Muscle of leg (tissue), 11 donors: Measurements from ENCODE around the gene SHC2. TPM values are rescaled to one million over a fixed set of nuclear protein-coding genes. Genes with fewer than 3 reads are reported as not detected.

ENCODE experiments used
- DNase-seq: peaks from one replicate; pipeline ENCODE4 v3.0.0; 2013
- H3K27ac ChIP-seq: one replicate; pipeline ENCODE4 v1.5.1; 2013; ENCODE audit warnings: mild to moderate bottlenecking, low read length, control low read depth
- H3K27me3 ChIP-seq: one replicate; pipeline ENCODE4 v1.6.1; 2013; ENCODE audit warnings: low read length; ENCODE audit not compliant: control insufficient read depth, insufficient read depth
- H3K36me3 ChIP-seq: one replicate; pipeline ENCODE4 v1.6.1; 2013; ENCODE audit warnings: low read length; ENCODE audit not compliant: control insufficient read depth, insufficient read depth
- H3K4me1 ChIP-seq: one replicate; pipeline ENCODE4 v1.6.1; 2013; ENCODE audit warnings: low read length; ENCODE audit not compliant: control insufficient read depth, insufficient read depth
- H3K4me3 ChIP-seq: one replicate; pipeline ENCODE4 v1.5.1; 2013; ENCODE audit warnings: low read length, control low read depth
- H3K9me3 ChIP-seq: replicated peaks from 2 replicates; pipeline ENCODE4 v1.6.1; 2013; ENCODE audit warnings: low read depth, low read length; ENCODE audit not compliant: control insufficient read depth
- WGBS: methylation state at CpG from one replicate; pipeline ENCODE4 v1.1.5; 2013; ENCODE audit warnings: missing lambda C conversion rate; ENCODE audit not compliant: insufficient coverage; 5-methylcytosine and 5-hydroxymethylcytosine counted together
- polyA plus RNA-seq, 8 donors: library from polyadenylated mRNA; unstranded; fragments of 120-200 nt; gene quantifications; one replicate each; pipeline versions ENCODE4 v1.2.1 to v1.2.3, GENCODE V29; 2013; ENCODE audit warnings: inconsistent platforms in 1 of 8, low replicate concordance in 1 of 8; ENCODE audit not compliant: insufficient read length in 8 of 8, insufficient read depth in 1 of 8
- total RNA-seq: library from RNA; stranded (reverse); fragments of 120-200 nt; gene quantifications from one replicate; pipeline ENCODE4 v1.2.4, GENCODE V29; 2013

The SHC2 gene
- total and polyA plus RNA-seq, 9 donors, result 13.9 to 46.6 (median 31.5) TPM

DNA sequence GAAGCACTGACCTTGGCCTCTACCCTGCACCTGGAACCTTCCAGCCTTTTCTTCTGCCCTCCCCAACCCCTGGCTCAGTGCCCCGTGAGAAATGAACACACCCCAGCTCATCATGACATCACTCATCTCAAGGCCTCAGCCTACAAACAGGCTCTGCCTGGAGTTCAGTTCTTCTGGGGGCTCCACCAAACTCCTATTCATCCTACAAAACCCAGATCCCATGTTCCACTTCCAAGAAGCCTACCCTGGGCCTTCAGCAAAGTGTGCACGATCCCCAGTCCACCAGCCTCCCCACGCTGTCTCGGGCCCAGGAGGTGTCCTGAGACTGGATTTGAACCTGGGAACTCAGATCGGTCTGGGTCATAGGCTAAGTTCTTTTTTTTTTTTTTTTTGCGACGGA is 9.0 kb upstream of the SHC2 start:
- Histone ChIP-seq H3K4me3 (no peak overlapping the region), H3K9me3 (no peaks in the 10 kb centered on the region), H3K27ac (no peak overlapping the region), H3K4me1 (peaks cover 6% of the 10 kb centered on the region), H3K27me3 (no peaks in the 10 kb centered on the region), H3K36me3 (no peaks in the 10 kb centered on the region)
- no peak for DNase-seq
- 69% methylated on average over 5 of the region's 7 CpGs for WGBS

DNA sequence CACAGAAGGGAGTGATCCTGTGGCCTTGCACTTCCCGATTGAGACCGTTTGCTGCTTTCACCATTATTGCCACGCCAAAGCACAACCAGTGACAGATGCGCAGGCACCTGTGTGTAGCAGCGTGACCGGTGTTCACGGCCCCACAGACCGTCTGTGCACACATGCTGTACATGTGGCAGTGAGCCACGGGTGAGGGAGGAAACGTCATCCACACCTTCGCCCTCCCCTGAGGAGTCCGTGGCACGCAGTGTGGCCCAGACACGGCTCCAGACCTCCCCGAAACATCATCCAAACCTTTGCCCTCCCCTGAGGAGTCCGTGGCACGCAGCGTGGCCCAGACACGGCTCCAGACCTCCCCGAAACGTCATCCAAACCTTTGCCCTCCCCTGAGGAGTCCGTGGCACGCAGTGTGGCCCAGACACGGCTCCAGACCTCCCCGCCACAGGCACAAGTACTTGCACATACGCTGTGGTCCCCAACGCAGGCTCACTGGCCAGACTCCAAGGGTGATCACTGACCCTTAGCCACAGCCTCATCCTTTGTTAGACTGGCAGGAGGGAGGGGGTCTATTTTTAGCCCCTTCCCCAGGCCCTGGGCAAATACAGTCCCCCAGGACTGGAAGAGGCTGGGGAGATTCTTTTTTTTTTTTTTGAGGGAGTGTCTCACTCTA is 7.9 kb upstream of the SHC2 start:
- Histone ChIP-seq H3K9me3 (no peaks in the 10 kb centered on the region), H3K4me1 (no peaks in the 10 kb centered on the region), H3K27ac (no peak overlapping the region), H3K4me3 (no peak overlapping the region), H3K36me3 (no peaks in the 10 kb centered on the region), H3K27me3 (peaks cover 2% of the 10 kb centered on the region)
- 65% methylated on average over 16 of the region's 27 CpGs for WGBS
- DNase-seq, result no peak

DNA sequence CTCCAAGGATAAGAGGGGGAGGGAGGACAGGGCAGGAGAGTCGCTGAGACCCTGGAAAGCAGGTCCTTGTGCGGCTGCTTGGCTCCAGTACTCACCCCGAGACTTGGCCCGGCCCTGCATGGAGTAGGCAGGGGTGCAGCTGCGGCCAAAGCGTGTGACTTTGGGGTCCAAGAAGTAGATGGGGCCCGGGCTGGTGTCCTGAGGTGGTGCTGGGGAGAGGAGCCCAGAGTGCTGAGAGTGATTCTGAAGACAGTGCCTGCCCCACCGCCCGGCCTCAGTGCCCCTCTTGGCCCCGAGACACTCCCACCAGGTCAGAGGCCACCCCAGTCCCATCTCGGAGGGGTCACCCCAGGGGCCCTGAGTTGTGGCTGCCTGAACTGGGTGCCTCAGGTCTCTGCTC is 6.7 kb upstream of the SHC2 start:
- H3K27ac ChIP-seq, result no peak overlapping the region
- H3K4me1 ChIP-seq, result no peaks in the 10 kb centered on the region
- H3K36me3 ChIP-seq, result no peaks in the 10 kb centered on the region
- H3K27me3 ChIP-seq, result peaks cover 4% of the 10 kb centered on the region
- DNase-seq, result no peak
- H3K9me3 ChIP-seq, result no peaks in the 10 kb centered on the region
- no peak overlapping the region for H3K4me3 ChIP-seq
- 84% methylated on average over 10 of the region's 11 CpGs for WGBS

DNA sequence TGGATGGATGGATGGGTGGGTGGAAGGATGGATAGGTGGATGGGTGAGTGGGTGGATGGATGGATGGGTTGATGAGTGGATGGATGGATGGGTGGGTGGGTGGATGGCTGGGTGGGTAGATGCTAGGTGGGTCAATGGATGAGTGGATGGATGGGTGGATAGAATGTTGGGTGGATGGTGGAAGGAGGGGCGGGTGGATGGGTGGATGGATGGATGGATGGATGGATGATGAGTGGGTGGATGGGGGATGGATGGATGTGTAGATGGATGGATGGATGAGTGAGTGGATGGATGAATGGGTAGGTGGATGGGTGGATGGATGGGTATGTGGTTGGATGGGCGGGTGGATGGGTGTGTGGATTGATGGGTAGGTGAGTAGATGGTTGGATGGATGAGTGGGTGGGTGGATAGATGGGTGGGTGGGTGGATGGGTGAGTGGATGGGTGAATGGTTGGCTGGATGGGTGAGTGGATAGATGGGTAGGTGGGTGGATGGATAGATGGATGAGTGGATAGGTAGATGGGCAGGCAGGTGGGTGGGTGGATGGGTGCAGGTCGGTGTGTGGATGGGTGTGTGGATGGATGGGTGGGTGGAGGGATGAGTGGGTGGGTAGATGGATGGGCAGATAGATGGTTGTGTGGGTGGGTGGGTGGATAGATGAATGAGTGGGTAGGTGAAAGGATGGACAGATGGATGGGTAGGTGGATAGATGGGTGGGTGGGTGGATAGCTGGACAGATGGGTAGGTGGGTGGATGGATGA is 4.4 kb upstream of the SHC2 start:
- no peak for DNase-seq
- 89% methylated on average over 3 of the region's 3 CpGs for WGBS
- H3K27me3 ChIP-seq, result peaks cover 18% of the 10 kb centered on the region
- no peak overlapping the region for H3K4me3 ChIP-seq
- no peak overlapping the region for H3K27ac ChIP-seq
- H3K36me3 ChIP-seq, result no peaks in the 10 kb centered on the region
- no peaks in the 10 kb centered on the region for H3K9me3 ChIP-seq
- peaks cover 8% of the 10 kb centered on the region for H3K4me1 ChIP-seq

DNA sequence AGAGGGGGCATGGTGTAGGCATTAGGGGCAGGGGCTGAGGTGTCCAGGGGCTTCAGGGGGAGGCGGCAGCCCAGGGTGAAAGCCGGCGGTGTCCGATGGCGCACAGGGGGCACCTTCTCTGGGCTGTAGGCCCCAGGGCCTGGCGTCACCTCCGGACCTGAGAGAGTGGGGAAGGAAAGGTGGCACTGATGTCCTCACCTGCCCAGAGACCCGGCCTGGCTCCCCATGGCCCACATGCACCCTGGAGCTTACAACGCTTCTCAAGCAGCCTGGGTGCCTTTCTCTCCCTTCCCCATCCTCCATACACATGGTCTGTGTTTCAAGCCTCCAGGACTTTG is 3.3 kb upstream of the SHC2 start:
- no peak overlapping the region for H3K4me3 ChIP-seq
- DNase-seq, result no peak
- peaks cover 16% of the 10 kb centered on the region for H3K4me1 ChIP-seq
- WGBS, result 81% methylated on average over 6 of the region's 9 CpGs
- H3K36me3 ChIP-seq, result no peaks in the 10 kb centered on the region
- H3K27ac ChIP-seq, result no peak overlapping the region
- H3K9me3 ChIP-seq, result no peaks in the 10 kb centered on the region
- H3K27me3 ChIP-seq, result peaks cover 18% of the 10 kb centered on the region

DNA sequence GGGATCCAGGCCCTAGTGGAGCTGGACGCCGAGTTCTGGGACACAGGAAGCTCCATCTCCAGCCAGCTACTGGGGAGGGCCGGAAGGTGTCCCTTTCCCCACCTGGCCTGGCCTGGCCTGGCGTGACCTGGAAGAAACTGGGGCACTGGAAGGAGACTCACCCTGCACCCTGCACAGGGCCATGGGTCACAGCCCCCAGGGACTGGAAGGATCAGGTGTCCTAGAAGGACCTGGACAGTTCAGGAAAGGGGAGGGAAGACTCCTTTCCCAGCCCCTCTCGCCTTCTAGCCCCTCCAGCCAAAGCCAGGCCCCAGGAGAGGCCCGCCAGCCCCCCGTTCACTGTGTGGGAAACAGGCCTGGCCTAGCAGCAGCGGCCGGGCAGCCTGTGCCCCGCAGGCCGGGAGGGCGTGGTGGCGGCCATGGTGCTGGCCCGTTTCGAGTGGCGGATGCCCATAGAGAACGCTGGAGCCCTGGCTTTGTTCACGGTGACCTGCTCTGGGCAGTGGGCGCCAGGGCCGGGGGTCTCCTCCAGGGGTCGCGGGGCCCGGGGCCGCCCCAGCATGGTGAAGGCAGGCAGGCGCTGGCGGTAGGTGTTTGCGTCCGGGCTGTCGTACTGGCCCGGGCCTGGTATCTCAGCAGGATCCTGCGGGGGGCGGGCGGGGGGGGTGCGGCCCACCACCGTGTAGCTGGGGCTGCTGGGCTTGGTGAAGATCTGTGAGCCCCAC is 2.8 kb upstream of the SHC2 start:
- DNase-seq, result no peak
- Histone ChIP-seq H3K36me3 (no peaks in the 10 kb centered on the region), H3K27me3 (peaks cover 18% of the 10 kb centered on the region), H3K4me1 (peaks cover 20% of the 10 kb centered on the region), H3K4me3 (no peak overlapping the region), H3K27ac (no peak overlapping the region), H3K9me3 (no peaks in the 10 kb centered on the region)
- WGBS, result 78% methylated on average over 33 of the region's 35 CpGs

DNA sequence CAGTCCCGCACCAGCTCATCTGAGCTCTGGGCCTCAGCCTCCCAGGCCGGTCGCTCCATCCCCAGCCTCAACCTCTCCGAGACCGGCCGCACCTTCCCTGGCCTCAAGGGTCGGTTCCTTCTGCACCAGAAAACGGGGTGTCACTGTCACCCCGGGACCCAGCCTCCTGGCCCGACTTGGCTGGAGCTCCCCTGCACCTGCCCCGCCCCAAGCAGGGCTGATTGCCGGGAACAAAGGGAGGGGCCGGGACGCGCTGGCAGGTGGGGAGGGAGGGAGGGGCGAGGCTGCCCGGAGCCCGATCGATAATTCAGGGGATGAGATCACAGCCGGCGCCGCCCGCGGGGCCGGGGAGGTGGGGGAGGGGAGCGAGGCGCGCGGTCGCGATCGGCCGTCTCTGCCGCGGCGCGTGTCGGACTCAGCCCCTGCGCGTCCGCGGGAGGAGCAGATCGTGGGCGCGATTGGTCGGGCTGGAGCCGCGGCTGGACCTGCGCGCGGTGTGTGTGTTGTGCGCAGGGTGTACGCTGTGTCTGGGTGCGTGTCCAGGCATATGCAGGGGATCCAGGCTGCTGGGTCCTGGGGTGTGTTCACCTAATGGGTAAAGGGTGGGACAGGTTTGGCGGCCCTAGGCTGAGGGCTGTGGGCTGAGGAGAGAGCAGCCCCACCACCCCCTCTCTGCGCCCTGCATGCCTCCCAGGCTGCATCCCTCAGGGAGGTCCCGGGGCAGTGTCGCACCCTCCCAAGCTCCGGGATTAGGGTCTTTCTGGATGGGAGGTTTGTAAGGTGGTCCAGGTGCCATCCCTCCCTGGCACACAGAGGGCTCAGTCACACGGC is 1.1 kb upstream of the SHC2 start:
- H3K9me3 ChIP-seq, result no peaks in the 10 kb centered on the region
- DNase-seq, result peak; percentile 44
- no peak overlapping the region for H3K27ac ChIP-seq
- H3K27me3 ChIP-seq, result peaks cover 18% of the 10 kb centered on the region
- WGBS, result 2% methylated on average over 44 of the region's 60 CpGs
- peak overlapping the region; percentile 25 for H3K4me3 ChIP-seq
- H3K4me1 ChIP-seq, result peaks cover 20% of the 10 kb centered on the region
- H3K36me3 ChIP-seq, result no peaks in the 10 kb centered on the region

DNA sequence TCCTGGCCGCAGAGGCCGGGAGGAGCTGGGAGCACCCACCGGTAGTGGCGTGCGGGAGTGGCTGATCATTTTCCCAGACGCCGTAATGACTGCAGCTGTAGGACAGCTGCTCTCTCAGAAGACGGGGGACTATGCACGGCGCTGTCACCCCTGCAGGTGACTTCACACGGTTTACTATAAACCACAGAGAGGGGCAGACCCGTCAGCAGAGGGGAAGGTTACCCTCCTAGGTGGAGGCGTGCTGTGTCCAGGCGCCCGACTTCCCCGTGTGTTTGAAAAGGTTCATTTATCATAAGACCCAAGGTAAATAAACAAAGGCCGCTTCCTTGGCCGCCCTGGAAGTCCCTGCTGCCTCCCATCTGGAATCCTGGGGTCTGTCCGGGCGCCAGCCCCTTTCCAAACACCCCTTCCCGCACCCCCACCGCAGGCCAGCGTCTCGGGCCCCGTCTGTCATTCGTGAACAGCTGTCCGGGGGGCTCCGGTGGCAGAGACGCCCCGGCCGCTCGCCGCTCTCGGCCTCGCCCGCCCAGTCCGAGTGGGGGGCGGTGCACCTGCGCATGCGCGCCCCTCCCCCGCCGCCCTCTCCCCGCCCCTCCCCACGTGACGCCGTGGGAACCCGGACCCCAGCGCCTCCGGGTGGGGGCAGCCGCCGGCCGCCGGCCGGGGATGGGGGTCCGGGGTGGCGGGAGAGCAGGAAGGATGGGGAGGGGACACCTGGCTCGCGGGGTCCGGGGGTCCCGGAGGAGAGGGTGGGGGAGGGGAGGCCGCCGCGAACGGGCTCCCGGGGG is 915 bp downstream of the SHC2 start:
- no peaks in the 10 kb centered on the region for H3K9me3 ChIP-seq
- H3K27ac ChIP-seq, result peak overlapping the region; percentile 90
- 1% methylated on average over 38 of the region's 66 CpGs for WGBS
- H3K4me3 ChIP-seq, result peak overlapping the region; percentile 65
- H3K36me3 ChIP-seq, result no peaks in the 10 kb centered on the region
- DNase-seq, result peak; percentile 88
- peaks cover 18% of the 10 kb centered on the region for H3K27me3 ChIP-seq
- peaks cover 20% of the 10 kb centered on the region for H3K4me1 ChIP-seq
